Activated CD4-positive, CD25-positive, alpha-beta regulatory T cell treated with anti-CD3 and anti-CD28 coated beads, Interleukin-2, amount 50 U/mL, for 72 hours (primary cell): Measurements from ENCODE around the gene INPP4A.

Experiments
- DNase-seq: peaks from one replicate; pipeline ENCODE4 v3.0.0; 2021

Gene INPP4A

DNA sequence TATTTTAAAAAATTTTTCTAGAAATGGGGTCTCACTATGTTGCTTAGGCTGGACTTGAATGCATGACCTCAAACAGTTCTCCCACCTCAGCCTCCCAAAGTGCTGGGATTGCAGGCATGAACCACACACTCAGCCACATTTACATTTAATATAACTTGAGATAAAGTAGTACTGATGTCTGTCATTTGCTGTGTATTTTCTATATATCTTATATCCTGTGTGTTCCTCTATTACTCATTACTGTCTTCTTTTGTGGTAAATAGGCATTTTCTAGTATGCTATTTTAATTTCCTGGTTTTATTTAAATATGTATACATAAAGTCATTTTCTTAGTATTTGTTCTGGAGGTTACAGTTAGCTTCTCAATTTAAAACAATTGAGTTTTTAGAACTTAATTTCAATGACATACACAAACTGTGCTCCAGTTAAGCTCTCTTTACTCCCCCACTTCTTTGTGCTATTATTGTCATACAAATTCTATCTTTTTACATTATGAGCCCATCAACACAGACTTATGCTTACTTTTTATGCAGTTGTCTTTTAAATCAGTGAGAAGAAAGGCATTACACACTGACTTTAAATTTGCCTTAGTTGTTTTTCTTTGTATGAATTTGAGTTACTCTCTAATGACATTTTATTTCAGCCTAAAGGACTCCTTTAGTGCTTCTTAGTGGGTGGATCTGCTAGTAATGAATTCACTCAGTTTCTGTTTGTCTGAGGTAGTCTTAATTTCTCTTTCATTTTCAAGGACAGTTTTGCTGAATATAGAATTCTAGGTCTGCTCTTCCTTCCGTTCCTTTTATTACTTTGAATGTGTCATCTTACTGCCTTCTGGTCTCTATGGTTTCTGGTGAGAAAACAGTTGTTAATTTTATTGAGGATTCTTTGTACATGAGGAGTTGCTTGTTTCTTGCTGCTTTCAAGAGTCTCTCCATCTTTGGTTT, 6.2 kb upstream of the INPP4A start:
- no peak for DNase-seq

DNA sequence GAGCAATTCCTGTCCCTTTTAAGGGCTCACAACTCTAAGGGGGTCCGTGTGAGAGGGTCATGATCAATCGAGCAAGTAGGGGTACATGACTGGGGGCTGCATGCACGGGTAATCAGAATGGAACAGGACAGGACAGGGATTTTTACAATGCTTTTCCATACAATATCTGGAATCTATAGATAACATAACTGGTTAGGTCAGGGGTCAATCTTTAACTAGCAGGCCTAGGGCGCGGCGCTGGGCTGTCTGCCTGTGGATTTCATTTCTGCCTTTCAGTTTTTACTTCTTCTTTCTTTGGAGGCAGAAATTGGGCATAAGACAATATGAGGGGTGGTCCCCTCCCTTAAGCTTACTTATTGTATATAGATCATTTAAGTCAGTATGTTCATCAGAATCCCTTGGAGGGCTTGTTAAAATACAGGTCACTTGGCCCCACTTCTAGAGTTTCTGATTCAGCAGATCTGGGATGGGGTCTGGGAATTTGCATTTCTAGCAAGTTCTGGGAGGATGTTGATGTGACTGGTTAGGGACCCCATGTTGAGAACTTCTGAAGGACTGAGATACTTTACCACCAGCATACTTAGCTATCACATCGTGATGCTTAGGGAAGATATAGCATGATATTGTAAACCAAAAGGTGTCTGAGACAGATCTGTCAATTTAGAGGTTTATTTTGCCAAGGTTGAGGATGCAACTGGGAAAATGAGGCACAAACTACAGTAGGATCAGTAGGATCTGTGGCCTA, 2.8 kb upstream of the INPP4A start:
- no peak for DNase-seq

DNA sequence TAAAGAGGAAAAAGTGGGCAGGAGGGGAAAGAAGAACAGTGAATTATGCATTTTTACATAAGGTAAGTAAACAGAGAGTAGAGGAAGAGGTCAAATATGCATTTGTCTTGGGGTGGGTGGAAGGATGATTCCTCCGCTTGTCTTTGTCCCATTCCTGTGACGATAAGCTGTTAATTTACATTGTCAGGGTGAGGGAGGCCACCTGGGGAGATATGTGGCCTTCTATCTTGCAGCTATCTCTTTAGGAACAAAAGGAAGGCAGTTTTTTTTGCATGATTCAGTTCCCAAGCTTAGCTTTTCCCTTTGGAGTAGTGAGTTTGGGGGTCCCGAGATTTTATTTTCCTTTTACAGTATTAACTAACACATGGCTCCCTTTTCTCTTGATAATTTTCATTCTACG, 2.2 kb upstream of the INPP4A start:
- DNase-seq, result no peak

DNA sequence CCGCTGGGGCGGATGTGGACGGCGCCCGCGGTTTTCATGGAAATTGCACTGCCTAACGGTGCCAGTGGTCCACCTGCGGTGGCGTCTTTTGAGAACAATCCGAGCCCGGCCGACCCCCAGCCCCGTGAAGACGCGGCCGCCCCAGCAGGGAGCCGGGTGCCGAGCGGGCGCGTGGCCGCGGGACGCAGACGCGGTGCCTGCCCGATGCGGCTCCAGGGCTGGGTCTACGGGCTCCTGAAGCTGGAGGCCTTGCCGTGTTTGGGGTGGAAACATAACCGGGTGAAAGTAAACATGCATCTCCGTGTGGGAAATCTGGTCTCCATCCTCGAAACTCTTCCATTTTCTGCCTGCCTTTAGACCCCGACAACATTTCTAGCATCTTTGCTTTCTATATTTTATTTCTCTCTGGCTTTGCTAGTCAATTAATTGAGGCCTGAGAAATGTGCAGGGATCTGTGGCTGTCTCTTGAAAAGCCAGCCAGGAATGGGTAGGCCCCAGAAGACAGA, 572 bp downstream of the INPP4A start:
- DNase-seq, result no peak

DNA sequence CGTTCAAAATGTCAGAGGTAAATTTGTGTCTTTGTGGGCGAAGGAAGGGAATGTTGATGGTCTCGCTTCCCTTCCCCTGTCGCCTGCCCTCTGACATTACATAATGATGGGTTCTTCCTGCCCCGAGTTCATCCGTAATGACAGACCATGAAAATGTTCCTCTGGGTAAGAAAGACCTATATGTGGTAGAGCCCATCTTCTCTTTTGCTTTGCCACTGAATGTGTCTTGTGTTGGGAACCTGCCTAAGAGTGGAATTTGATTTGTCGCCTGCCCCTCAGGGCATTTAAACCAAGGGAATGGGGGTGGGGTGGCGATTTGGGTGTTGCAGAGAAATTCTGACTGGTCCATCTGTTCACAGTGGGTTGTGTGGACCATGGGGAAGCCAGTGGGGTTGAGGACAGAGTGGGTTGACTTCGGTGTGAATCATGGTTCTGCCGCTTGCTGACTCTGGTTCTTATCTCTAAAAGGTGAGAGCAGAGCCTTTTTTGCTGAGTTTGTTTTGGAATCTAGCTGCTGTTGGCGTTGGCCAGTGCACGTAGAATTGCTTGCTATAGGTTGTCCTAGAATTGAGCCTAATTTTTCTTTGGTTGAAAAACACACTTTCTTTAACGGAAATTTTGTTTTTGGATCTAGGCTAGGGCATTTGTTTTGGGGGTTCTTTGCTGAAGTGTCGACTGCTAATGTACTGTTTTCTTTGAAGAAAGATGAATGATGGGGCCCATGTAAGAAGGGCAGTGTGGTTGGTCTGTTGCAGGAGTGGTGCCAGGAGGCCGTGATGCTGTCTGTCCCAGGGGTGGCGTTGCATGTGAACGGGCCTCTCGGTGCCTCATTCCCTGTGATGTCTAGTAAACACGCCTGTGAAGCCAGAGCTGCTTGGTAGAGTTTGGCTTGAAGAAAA, 1.3 kb downstream of the INPP4A start:
- no peak for DNase-seq

DNA sequence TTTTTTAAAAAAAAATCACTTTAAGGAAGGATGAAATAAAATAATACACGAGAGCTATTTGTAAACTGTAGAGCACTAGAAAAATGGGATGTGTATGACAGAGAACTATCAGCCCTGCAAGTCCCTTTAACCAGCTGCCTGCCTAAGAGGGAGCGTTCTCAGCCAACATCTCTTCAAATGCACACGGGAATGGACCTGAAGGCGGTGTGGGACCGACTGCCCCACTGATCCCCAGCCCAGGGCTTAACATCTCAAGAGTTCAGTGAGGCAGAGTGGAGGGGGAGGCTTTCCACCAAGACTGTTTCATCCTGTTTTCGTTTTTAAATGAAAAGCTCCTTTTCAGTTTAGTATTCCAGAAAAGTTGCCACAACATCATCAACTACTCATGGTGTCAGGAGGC, 2.2 kb downstream of the INPP4A start:
- no peak for DNase-seq

DNA sequence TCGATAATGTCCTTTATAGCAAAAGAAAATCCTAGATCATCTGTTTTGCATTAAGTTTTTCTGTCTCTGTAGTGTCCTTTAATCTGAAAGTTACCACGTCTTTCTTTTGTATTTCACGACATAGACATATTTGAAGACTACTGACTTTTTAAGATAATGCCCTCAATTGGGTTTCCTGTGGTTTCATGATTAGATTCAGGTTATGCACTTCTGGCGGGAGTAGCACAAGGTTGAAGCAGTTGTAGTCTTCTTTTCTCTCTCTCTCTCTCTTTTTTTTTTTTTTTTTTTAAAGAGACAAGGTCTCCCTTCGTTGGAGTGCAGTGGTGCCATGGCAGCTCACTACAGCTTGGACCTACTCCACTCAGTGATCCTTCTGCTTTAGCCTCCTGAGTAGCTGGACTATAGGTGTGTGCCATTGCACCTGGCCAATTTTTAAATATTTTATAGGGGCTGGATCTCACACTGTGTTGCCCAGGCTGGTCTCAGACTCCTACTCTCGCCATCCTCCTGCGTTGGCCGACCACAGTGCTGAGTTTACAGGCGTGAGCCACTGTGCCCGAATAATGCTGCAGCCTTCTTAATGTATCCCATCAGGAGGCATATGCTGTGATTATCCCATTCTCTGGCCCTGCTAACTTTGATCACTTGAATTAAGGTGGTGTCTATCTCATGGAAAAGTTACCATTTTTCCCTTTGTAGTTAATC, 3.9 kb downstream of the INPP4A start:
- no peak for DNase-seq

DNA sequence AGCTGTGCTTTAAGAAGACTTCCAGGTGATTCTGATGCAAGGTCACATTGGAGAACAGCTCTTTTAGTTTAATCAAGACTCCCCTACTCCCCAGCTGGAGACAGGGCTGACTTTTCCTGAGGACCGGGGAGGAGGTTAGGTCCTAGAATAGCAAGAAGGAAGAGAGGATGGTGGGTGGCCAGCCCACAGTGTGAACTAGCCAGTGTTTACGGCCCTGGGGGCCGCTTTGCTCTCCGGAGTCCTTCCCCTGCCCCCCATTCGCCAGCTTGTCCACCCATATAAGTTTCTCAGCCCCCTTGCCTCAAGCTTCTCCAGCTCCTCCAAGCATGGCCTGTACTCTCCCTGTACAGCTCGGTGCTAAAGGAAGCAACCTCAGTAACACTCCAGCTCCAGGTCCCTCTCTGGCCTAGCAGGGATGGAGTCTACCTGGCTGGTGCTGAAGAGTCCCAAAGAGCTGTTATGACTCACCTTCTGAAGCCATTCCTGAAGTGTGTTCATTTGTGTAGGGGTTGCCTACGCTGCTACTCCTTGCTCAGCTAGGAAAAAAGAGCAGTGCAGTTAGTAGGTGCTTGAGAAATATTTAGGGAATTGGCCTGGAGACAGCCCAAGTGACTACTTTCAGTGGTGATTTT, 7.9 kb downstream of the INPP4A start:
- no peak for DNase-seq

DNA sequence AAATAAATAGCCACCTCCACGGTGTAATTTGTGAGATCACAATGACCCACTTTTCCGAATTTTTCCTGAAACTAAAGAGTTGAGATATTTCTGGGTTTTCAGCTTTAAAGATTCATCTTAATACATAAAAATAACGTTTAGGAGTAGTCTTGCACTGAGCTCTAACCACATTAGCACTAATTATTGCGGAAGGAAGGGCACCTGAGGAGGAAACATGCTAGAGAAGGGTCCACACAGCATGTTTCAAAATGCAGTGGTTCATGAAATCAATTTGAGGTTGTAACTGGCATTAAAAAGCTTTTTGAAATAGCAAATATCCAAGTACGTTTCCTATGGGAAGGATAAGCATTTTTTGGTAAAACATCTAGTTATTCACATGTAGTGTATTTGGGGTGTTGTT, 8.4 kb downstream of the INPP4A start:
- DNase-seq, result no peak

DNA sequence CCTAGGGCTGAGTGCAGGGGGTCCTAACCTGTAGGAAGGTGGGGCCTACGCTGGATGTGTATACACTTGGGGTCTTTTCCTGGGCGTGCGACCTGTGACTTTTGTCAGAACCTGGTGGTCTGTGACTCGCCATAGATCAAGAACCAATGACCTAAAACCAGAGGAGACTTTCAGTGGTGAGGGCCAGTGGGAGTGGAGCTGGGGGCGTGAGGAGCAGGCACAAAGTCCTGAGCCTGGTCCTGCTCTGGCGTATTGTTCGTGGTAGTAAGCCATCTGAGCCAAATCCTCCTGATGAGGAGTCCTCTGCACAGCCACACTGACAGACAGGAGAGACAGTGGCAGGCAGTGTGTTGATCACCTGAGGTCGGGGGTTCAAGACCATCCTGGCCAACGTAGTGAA, 8.9 kb downstream of the INPP4A start:
- DNase-seq, result no peak

DNA sequence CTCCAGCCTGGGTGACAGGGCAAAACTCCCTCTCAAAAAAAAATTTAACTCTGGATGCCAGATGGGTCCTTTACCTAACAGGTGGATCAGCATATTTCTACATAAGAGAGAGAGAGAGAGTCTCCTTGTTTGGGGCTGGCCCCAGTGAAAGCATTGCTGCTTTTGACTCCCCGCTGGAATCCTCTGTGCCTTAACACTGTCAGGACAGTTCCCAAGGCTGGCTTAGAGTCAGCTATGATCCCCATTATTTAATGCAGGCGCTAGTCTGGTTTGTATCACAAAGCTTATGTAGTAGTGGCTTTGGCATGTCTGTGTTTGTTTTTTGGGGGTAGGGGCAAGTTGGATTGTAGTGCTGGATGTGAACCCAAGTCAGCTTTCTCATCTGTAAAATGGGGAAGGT, 9.4 kb downstream of the INPP4A start:
- no peak for DNase-seq

DNA sequence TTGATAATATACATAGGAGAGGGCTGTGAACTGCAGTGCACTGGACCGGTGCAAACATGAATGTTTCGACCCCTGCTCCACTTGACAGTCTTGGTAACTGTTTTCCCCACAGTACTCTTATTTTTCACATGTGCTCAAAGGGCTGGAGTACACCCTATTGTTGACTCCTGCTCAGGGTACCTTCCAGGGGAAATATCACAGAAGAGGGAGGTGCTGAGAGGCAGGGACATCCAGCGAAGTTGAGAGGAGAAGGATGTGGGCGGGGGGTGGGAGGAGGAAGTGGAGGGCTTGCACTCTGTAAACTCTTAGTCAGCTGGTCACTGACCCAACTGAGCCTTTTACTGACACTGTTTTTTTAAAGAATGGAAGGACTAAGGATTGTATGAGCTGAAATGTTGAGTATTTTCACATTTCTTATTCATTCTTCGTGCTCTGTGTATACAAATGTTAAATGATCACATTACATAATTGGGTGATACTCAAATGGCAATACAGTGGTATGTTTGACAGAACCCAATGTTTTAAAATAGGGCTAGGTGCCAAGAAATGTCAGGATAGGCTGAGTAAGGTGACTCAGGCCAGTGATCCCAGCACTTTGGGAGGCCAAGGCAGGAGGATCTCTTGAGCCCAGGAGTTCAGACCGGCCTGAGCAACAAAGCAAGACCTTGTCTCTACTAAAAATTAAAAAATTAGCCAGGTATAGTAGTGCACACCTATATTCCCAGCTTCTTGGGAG, 10.0 kb downstream of the INPP4A start:
- no peak for DNase-seq

DNA sequence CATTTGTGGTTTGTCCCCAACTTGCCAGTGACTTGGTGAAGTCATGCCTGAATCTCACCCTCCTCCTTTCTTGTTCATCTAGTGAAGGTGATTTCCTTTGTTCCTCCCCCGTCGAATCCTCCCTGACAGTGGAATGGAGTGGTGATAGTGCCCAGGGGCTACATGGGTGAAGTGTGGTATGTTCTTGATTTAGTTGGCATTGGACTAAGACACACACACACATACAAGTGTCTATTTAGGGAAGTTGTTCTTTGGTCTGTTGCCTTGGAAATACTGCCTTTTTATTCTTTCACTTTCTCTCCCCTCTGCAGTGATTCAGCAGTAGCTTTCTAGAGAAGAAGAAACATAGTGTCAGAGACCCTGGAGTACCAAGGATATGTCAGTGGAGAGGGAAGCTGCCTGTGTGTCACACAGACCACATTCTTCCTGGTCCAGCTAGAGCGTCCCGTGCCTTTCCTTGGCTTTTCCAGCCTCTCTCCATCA, 10.9 kb downstream of the INPP4A start:
- DNase-seq, result no peak

DNA sequence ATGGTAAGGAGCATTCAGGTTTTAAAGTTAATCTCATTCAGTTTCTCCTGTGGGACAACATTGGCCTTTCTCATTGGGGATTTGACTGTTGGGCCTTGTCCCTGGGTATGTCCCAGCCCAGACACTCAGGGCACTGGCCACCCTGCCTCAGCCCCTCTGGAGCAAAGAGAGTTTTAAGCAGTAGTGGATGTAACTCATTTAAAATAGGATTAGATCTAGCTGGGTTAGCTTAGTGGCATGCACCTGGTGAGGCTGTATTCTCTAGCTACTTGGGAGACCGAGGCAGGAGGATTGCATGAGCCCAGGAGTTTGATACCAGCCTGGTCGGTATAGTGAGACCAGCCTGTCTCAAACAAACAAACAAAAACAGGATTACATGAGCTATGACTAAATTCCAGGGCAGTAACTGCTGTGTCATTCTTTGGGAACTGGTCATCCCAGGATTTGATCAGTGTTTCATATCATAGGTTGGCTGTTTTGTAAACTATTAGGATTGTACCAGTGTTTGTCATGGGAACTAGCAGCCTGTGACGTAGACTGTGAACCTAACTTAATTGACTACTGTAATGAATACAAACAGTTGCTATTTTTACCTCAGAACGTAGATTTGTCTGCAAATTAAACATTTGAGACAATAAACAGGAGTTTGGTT, 12.5 kb downstream of the INPP4A start:
- DNase-seq, result no peak

DNA sequence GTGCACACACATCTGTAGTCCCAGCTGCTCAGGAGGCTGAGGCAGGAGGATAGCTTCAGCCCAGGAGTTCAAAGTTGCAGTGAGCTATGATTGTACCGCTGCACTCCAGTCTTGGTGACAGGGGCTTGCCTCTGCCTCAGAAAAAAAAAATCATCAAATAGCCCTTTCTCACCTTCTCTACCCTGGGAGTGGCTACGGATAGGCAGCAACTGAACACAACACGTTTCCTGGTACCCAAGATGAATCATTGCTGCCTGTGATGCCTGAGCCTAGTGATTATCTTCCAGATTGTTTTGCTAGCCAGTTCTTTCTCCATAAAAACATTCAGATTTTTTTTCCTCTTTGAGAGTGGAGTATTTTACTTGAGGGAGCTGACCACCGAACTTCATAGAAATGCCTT, 13.5 kb downstream of the INPP4A start:
- no peak for DNase-seq

DNA sequence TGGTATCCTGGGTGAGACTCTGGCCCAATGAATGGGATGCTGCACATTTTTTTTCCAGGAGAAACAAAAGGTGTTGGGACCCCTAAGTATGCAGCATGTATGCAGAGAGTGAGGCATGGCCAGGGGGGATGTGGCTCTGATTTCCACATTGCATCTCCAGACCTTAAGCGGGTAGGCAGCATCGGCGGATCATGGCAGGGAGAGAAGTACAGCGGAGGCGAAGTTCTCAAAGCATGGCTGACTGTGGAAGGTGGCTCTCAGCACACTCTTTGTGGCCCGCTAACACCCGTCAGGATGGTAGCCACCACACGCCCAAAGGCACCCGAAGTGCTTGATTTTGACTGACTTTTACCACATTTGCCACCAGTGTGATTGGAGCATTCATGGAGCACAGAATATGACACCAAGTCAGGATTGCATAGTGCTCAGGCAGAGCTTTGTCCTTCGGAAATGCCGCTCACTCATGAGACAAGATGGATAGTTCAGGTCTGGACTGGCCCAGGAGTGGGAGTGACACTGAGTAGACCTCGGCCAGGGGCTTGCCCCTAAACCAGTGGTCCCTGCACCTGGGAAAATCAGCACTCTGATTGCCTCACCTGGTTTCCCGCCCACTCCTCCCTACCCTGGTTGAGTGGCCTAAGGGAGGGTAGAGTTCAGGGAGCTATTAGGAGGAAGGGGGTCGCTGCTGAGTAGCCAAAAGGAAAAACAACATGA, 14.2 kb downstream of the INPP4A start:
- no peak for DNase-seq

DNA sequence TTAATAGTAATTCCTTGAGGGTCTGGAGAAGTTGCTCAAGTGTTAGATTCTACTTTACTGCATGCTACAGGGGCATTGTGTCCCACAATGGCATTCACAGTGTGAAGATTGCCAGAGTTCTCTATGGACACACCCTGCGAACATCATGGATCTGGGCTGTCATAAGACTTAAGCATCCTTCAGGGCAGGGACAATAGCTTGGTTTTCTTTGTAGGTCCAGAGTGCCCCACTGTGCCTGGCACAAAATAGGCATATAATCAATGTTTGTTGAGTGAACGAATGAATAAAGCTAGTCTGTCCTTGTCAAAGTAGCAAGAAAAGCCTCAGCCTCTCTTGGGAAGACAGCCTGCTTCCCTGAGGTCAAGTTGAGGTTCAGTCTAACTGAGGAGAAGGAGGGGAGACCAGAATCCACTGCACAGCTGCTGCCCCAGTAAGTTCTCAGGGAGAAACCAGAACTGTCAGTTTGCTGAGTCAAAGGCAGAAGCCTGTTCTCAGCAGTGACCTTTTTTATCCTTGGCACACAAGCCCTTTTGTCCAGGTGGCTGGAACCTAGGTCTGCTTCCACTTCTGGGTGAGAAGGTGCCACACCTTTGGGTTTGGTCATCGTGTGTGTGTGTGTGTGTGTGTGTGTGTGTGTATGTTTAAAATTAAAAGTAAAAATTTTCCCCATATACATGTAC, 15.0 kb downstream of the INPP4A start:
- no peak for DNase-seq

DNA sequence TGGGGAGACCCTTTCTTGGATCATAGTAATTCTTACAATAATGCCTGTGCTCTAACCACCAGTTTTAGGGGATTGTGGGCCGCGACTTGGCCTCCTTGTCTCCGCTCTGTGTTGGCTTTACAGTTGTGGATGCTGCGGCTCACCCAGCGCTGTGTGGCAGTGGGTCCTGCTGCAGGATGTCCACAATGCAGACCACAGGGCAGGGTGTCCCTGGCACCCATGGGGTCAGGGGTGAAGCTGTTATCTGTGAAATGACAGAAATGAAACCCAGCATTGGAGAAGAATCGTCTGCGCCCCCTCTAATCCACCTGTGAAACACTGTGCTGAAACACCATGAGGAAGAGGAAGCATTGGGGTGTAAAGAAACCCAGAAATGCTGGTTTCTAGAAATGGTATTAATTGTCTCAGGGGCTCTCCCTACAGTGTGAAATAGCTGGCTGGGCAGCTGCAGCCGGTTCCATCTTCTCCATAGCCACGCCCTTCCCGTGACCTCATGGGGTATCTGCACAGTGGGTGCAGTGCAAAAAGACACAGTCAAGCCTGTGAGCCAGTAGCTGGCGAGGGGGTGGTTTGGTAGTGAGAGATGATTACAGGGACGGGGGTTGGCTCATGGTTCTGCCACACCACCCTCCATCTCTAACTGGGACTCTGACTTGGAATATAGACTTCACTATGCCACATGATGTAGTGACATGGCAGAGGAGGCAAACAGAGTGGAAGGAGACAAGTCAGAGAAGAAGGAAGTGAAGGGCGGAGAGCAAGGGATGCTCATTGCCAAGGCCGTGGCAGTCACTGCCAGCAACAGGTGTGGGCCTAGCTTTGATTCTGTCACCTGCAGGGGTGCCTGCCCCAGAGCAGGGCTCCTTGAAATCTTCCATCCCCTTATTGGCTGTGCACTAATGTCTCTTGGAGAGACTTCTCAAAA, 16.2 kb downstream of the INPP4A start:
- peak; percentile 61 for DNase-seq
